Stimulated activated CD8-positive, alpha-beta memory T cell treated with anti-CD3 and anti-CD28 coated beads, Interleukin-15, amount 100 ng/mL, for 48 hours (primary cell): Measurements from ENCODE around the gene CLTA.
"Not testable (repeated sequence)": the region's sequence is repeated elsewhere in the genome, so short reads cannot be mapped to it uniquely, and the experiment has no call there.

Source experiments
- DNase-seq, 2 donors: peaks; one replicate each; pipeline ENCODE4 v3.0.0-alpha.2; 2020; ENCODE audit warnings: low read depth in 2 of 2

CLTA gene

DNA sequence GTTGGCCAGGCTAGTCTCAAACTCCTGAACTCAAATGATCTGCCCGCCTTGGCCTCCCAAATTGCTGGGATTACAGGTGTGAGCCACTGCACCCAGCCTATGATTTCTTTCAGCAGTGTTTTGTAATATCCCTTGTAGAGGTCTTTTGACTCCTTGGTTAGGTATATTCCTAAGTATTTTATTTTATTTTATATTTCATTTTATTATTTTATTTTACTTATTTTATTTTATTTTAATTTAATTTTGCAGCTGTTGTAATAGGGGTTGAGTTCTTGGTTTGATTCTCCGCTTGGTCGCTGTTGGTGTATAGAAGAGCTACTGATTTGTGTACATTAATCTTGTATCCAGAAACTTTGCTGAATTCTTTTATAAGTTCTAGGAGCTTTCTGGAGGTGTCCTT is 49.0 kb downstream of the CLTA start:
- not testable (repeated sequence) for DNase-seq

DNA sequence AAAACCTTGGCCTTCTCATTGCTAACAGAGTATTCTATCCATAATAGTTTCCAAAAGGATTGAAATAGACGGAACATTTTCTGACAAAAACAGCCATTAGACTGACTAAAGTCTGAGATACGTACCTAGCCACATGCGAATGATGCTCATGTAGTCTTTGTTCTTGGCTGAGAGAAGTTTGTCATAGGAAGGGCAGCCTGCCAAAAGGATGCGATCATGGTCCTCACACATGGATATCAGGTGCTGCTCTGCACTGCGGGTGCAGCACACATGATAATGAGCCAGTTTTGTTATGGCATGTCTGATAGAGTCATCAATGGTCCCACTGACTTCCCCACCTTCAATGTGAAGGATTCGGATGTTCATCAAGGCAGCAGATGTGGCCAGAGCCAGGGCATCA is 55.2 kb downstream of the CLTA start:
- DNase-seq, result no peak

DNA sequence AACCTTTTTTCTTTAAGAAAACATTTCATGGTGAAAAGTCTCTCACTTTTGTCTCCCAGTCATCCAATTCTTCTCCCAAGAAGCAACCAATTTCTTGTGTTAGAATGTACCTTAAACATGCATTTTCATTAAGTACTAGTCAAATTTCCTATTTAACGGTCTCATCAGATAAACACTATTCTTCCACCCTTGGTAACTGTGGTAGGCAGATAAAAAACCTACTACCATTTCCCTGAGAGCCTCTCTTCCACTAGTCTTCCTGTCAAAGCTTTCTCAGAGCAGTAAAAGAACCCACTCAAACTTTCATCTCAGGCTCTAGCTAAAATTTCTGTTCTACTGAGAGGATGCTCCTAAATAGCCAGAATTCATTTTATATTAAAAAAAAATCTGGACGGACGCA is 56.6 kb downstream of the CLTA start:
- no peak for DNase-seq

DNA sequence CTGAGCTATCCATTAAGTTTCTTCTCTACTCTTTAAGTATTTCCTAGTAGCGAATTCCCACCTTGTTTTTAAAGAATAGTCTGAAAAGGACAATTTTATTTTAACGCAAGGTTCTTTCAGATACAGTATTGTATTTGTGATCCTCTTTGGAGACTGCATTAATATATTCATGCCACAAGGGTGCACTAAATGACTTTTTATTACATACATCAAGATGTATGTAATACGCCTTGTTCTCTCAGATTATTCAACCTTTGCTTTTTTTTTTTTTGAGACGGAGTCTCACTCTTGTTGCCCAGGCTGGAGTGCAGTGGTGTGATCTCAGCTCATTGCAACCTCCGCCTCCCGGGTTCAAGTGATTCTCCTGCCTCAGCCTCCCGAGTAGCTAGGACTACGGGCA is 57.3 kb downstream of the CLTA start:
- not testable (repeated sequence) for DNase-seq

DNA sequence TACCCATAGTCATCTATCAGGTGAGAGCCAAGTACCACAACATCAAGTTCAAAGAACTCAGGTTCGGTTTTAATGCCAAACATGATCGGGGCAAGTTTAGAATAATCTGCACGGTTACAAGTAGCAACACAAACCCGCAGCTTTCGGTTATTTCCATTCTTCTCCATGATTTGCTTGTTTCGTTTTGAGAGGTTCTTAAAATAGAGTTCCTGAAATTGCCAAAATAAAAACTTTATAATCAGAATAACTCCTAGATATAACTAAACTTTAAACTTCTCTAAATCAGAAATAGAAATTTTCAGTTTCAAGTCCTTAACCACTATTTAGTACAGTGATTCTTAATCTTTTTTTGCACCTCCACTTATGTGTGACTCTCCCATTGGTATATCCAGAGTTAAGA is 58.5 kb downstream of the CLTA start:
- DNase-seq, result no peak

DNA sequence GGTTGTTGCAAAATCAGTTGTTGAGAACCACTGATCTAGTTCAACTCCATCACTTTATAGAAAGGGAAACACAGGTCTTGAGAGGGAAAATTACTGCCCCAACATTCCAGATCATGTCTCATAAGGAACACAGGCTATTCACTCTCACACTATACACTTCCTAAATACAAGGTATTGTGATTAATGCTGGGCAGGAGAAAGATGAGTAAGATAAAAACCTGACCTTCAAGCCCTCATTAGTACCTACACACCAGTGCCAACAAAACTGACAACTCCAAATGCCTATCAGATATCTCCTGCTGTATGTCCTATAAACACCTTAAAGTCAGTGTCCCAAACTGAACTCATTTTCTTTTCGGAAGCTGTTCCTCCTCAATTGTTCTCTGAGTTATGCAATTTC is 59.4 kb downstream of the CLTA start:
- DNase-seq, result no peak

DNA sequence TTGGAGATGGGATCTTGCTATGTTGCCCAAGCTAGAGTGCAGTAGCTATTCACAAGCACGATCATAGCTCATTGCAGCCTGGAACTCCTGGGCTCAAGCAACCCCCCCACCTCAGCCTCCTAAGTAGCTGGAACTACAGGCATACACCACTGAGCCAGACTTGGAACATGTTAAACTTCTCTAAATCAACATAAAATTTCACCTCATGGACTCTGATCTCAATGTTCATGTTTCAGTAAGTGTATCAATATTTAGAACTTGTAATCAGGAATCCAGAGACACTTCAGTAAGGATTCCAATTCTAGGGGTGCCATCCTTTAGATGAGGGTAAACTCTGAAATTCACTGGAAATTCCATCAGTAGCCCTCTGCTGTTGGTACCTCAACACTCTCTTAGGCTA is 60.7 kb downstream of the CLTA start:
- DNase-seq, result no peak

DNA sequence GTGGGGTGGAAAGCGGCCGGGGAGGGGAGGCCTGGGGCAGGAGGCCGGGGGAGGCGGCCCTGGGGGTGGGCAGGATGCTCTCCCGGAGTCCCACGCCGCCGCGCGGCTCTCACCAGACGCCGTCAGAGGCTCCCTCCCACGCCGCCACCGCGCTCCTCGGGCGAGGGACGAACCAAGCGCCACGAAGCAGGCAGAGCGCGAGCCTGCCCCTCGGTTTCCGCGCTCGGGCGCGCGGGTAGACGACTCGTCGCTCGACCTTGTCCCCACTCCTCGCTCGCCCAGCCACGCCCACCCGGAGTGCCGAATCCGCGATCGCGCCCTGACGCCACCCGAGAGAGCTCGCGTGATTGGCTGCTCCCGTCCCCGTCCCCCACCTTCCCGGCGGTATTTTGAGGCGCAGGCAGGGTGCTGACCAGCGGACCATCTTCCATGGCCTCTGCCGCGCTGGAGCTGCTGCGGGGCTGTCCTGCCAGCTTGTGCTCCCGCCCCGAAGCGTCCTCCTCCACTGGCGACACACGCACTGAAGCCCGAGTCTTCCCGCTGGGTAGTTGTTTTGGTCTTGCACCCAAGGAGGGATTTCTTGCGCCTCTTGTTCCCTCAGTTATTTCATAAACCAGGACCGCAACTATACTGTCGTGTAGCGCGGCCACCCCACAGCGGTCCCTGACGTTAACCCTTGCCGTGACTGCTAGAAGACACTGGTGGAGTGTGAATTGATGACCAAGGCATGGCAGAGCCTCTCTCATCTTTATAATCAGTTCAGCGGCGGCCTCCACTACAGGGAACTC is 67.7 kb downstream of the CLTA start, which contains the start of gene GNE:
Gene GNE (minus strand): TSS at position 241 of the 788 bp plus-strand sequence. CDS start 9,093 bp downstream, outside the sequence.
- peak; percentile 95 to 97 for DNase-seq

DNA sequence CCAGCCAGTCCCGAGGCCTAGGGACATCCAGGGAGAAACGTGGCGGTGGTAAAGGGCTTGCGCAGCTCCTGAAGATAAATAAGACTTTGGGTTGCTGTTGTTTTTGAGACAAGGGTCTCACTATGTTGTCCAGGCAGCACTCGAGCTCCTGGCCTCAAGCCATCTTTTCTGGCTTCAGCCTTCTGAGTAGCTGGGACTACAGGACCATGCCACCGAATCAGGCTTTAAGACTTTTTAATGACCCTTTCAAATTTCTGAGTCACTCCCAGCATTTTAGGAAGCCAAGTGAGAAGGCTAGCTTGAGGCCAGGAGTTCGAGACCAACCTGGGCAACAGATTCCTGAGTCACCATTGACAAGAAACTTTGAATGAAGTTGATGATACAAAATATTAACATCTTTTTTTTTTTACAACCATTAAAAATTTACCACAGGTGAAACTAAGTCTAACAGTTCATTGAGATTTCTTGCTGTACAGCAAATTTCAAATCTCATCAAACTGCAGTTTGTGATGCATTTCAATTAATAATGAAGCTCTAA is 68.3 kb downstream of the CLTA start:
- DNase-seq, result no peak
